Prostate gland (tissue), 2 donors: ENCODE measurements around the gene POT1. TPM values are rescaled to one million over a fixed set of nuclear protein-coding genes. Genes with fewer than 3 reads are reported as not detected.

Experiments used
- DNase-seq: peaks from one replicate; pipeline ENCODE4 v3.0.0-alpha.2; 2019; ENCODE audit warnings: low spot score
- H3K27ac ChIP-seq, 2 donors: fragments of 200-600 bp; sonication (generic); 2 replicates each; pipeline ENCODE4 v1.5.1; 2017 to 2019
- H3K27me3 ChIP-seq: fragments of 200-600 bp; sonication (generic); replicated peaks from 2 replicates; pipeline ENCODE4 v1.5.1; 2019; ENCODE audit not compliant: insufficient read depth
- H3K36me3 ChIP-seq, 2 donors: fragments of 200-600 bp; sonication (generic); 1 replicate in 1 of 2; 2 replicates in 1 of 2; pipeline versions ENCODE4 v1.5.1 to v1.8.1; 2017 to 2019
- H3K4me1 ChIP-seq: fragments of 200-600 bp; sonication (generic); replicated peaks from 2 replicates; pipeline ENCODE4 v1.5.1; 2019
- H3K4me3 ChIP-seq, 2 donors: fragments of 200-600 bp; sonication (generic); 2 replicates each; pipeline ENCODE4 v1.5.1; 2017 to 2019
- H3K9me3 ChIP-seq: fragments of 200-600 bp; sonication (generic); 2 replicates; pipeline ENCODE4 v1.5.1; 2017
- CTCF ChIP-seq, 4 experiments: fragments of 200-600 bp in 2 of 4; fragments of 450-650 bp in 2 of 4; sonication (generic) in 2 of 4; IDR thresholded peaks; 1 replicate in 3 of 4; 2 replicates in 1 of 4; pipeline ENCODE4 v1.5.1; 2016 to 2019; ENCODE audit warnings: antibody characterized with exemption in 4 of 4, mild to moderate bottlenecking in 2 of 4, moderate library complexity in 2 of 4
- POLR2A ChIP-seq: fragments of 450-650 bp; IDR thresholded peaks from one replicate; pipeline ENCODE4 v1.6.1; 2016; ENCODE audit warnings: antibody characterized with exemption, mild to moderate bottlenecking
- POLR2AphosphoS5 ChIP-seq: sonication (generic); formaldehyde crosslinking; IDR thresholded peaks from one replicate; pipeline ENCODE4 v1.6.1; 2017; ENCODE audit warnings: antibody characterized with exemption
- WGBS: methylation state at CpG from one replicate; pipeline ENCODE4 v1.1.5; 2018; 5-methylcytosine and 5-hydroxymethylcytosine counted together
- intact Hi-C: fragments of 100-400 bp; cut with DNase I; formaldehyde crosslinking; loops from one replicate; pipeline ENCODE4 v1.14.2; 2022
- total RNA-seq, 2 donors: library from RNA; depleted of rRNA; stranded (reverse); fragments of >200 nt; gene quantifications; one replicate each; pipeline ENCODE4 v1.1.0, GENCODE V29; 2016

Gene POT1
- total RNA-seq, 2 donors from 2014 or later: 16.9 to 39.5 TPM

GRCh38 chr7:124915242-124915641 lies 14.4 kb downstream of the POT1 start:
- H3K4me1 ChIP-seq: no peaks in the 10 kb centered on the region
- H3K4me3 ChIP-seq: no peak overlapping the region
- no peak overlapping the region for H3K27ac ChIP-seq
- no peak for DNase-seq
- 90% methylated on average over 1 of the region's 1 CpG for WGBS
- no peaks in the 10 kb centered on the region for H3K36me3 ChIP-seq
- no peaks in the 10 kb centered on the region for H3K27me3 ChIP-seq
- intact Hi-C loops: no loop called here
- H3K9me3 ChIP-seq: no peaks in the 10 kb centered on the region
- TF ChIP-seq POLR2A: no peak
- no peak for TF ChIP-seq CTCF (IDR thresholded peaks at IDR 0.05)
- TF ChIP-seq POLR2AphosphoS5: no peak

GRCh38 chr7:124914298-124914697 lies 15.3 kb downstream of the POT1 start:
- Histone ChIP-seq H3K9me3 (no peaks in the 10 kb centered on the region), H3K4me1 (no peaks in the 10 kb centered on the region), H3K4me3 (no peak overlapping the region), H3K27me3 (no peaks in the 10 kb centered on the region), H3K36me3 (no peaks in the 10 kb centered on the region), H3K27ac (no peak overlapping the region)
- intact Hi-C loops: no loop called here
- no peak for TF ChIP-seq POLR2A
- TF ChIP-seq CTCF (IDR thresholded peaks at IDR 0.05): no peak
- TF ChIP-seq POLR2AphosphoS5: no peak
- 94% methylated on average over 1 of the region's 1 CpG for WGBS
- DNase-seq: no peak

- H3K4me3 ChIP-seq: no peak overlapping the region
- WGBS: 99% methylated on average over 4 of the region's 4 CpGs
- no peaks in the 10 kb centered on the region for H3K36me3 ChIP-seq
- TF ChIP-seq CTCF (IDR thresholded peaks at IDR 0.05) (no peak), POLR2A (no peak)
- DNase-seq: no peak
- no peaks in the 10 kb centered on the region for H3K27me3 ChIP-seq
- no peaks in the 10 kb centered on the region for H3K9me3 ChIP-seq
- intact Hi-C loops: no loop called here
- H3K4me1 ChIP-seq: no peaks in the 10 kb centered on the region
- no peak overlapping the region for H3K27ac ChIP-seq
Measured at GRCh38 chr7:124912972-124913371, 16.7 kb downstream of the POT1 start.

- intact Hi-C loops: no loop called here
- TF ChIP-seq POLR2A: no peak
- TF ChIP-seq CTCF (IDR thresholded peaks at IDR 0.05): no peak
- no peak for TF ChIP-seq POLR2AphosphoS5
- H3K9me3 ChIP-seq: no peaks in the 10 kb centered on the region
- no peak overlapping the region for H3K4me3 ChIP-seq
- no peaks in the 10 kb centered on the region for H3K4me1 ChIP-seq
- WGBS: 54% methylated on average over 1 of the region's 1 CpG
- H3K27me3 ChIP-seq: no peaks in the 10 kb centered on the region
- no peak overlapping the region for H3K27ac ChIP-seq
- DNase-seq: no peak
- no peaks in the 10 kb centered on the region for H3K36me3 ChIP-seq
Measured at GRCh38 chr7:124909808-124910207, 19.8 kb downstream of the POT1 start.

- H3K27ac ChIP-seq: no peak overlapping the region
- no peaks in the 10 kb centered on the region for H3K4me1 ChIP-seq
- intact Hi-C loops: no loop called here
- TF ChIP-seq POLR2A (no peak), POLR2AphosphoS5 (no peak), CTCF (IDR thresholded peaks at IDR 0.05) (no peak)
- no peak overlapping the region for H3K4me3 ChIP-seq
- DNase-seq: no peak
- H3K9me3 ChIP-seq: no peaks in the 10 kb centered on the region
- no peaks in the 10 kb centered on the region for H3K36me3 ChIP-seq
- H3K27me3 ChIP-seq: no peaks in the 10 kb centered on the region
Measured at GRCh38 chr7:124908259-124908658, 21.4 kb downstream of the POT1 start.
